Suppressor macrophage treated with lipopolysaccharide for 4 hours (primary cell): Measurements from ENCODE around the gene IL17RB.

Experiments
- DNase-seq: peaks from one replicate; pipeline ENCODE4 v3.0.0-alpha.2; 2020

IL17RB gene, protein sequence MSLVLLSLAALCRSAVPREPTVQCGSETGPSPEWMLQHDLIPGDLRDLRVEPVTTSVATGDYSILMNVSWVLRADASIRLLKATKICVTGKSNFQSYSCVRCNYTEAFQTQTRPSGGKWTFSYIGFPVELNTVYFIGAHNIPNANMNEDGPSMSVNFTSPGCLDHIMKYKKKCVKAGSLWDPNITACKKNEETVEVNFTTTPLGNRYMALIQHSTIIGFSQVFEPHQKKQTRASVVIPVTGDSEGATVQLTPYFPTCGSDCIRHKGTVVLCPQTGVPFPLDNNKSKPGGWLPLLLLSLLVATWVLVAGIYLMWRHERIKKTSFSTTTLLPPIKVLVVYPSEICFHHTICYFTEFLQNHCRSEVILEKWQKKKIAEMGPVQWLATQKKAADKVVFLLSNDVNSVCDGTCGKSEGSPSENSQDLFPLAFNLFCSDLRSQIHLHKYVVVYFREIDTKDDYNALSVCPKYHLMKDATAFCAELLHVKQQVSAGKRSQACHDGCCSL

DNA sequence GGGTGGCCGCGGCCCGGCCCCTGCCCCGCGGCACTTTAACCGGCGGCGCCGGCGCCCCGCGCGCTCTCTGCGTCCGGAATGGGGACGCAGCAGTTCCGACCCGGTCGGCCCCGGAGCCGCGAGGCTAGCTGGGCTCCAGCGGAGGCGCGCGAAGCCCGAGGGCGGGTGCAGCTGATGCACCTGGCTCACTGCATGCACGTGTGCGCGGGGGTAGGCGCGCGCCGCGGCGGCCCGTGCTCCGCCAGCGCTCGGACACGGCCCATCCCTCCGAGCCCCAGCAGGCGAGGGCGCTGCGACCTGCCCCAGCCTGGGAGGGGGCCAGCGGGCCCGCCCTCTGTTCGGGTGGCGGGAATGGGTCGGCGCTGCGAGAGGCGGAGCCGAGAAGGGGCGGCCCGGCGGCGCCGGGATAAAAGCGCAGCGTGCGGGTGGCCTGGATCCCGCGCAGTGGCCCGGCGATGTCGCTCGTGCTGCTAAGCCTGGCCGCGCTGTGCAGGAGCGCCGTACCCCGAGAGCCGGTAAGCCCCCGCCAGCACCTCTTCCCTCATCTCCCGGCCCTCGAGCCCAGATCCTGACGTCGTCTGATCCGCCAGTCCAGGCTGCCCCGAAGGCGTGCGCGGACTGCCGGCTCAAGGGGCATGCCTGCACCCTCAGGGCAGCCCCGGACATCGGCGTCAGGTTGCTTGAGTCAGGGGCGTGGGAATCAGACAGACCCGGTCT is at the start of gene IL17RB, which contains the start of gene CHDH:
IL17RB (plus strand) TSS at position 435 of the 717 bp plus-strand sequence; CDS start at position 456, 21 bp downstream.
CHDH (minus strand) TSS at position 286 of the 717 bp plus-strand sequence. CDS start 22,411 bp downstream, outside the sequence.
- no peak for DNase-seq

DNA sequence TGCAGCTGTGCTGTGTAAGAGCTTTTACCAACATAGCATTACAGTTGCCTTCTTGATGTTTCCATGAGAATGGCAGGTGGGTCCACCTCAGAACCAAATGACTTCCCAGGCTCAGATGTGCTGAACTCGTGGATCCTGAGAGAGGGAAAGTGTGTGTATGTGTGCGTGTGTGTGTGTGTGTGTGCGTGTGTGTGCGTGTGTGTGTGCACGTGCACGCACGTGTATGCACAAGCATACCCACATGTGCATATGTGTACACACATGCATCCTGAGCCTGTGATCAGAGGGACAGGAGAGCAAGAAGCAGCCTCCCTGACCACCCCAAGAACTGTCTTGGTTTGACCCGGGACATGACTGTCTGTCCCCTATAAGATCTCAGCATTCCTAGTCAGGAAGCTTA is 48.2 kb upstream of the IL17RB start:
- no peak for DNase-seq

DNA sequence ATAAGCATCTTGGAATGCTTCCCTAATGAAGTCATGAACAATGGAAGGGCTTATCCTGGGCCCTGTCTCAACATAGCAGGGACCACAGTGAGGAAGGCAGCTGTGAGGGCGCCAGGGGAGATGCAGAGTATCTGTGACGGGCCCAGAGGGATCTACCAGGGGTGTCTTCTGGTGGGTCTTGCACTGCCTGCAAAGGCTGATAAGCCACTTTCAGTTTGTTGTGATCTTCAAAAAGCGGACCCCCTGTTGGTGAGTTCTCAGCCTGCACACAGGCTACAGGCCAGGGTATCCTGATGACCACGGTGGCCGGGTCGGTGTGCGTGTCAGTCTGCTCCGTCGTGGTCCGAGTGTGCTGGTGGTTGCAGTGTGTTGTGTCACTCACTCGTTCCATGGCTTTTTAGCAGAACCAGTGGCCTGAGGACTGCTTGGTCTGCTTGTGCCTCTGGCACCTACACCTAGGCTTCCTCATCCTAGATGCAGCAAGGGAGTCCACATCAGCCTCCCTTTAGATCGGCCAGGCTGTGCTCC is 47.0 kb upstream of the IL17RB start:
- no peak for DNase-seq

DNA sequence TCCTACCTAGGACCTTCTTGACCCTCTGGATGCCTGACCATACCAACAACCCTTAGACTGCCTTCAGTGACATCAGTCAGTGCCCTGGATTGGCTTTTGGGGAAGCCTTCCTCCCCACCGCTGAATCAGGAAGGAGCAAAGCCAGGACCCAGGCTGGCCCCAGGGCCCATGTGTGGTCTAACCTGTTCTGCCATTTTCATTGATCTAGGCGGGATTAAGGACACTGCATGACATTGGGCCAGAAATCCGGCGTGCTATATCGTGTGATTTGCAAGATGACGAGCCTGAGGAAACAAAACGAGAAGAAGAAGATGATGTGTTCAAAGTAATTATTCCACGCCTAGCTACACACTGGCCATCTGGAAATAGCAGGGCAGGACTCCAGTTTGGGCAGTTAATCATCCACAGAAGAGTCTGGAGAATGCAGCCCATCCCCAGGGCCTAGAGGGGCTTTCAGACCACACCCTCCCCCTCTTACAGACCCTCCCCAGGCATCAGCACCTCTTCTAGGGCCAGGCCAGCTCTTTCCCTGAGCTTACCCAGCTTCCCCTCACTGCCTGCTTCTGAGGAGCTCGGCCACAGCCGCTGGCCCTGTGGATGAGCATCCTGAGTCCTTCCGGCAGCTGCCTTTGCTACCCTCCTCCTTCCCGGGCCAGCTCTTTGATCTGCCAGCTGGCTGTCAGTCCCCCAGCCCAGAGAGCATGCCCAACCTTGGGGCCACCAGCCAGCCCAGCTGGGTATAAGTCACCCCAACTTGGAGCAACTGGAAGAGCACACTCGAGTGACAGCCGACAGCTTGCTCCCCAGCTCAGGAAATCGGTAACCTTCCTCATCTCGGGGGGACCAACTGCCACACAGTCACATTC is 46.1 kb upstream of the IL17RB start:
- DNase-seq = no peak

DNA sequence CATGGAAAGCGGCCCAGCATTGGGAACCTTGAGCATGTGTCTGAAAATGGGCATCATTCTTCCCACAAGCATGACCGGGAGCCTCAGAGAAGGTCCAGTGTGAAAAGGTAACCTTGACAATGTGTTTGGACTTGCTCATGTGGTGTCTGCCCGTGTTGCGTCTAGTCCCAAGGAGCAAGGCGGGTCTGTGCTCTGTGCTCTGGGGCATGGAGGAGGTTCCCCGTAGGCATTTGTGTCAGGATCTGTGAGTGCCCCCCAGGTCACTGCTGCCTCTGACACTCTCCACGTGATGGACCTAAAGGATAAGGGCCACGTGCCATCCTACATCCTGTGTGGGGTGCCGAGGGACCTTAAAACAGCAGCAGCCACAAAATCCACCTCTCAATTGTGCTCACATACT is 45.0 kb upstream of the IL17RB start:
- DNase-seq = no peak

DNA sequence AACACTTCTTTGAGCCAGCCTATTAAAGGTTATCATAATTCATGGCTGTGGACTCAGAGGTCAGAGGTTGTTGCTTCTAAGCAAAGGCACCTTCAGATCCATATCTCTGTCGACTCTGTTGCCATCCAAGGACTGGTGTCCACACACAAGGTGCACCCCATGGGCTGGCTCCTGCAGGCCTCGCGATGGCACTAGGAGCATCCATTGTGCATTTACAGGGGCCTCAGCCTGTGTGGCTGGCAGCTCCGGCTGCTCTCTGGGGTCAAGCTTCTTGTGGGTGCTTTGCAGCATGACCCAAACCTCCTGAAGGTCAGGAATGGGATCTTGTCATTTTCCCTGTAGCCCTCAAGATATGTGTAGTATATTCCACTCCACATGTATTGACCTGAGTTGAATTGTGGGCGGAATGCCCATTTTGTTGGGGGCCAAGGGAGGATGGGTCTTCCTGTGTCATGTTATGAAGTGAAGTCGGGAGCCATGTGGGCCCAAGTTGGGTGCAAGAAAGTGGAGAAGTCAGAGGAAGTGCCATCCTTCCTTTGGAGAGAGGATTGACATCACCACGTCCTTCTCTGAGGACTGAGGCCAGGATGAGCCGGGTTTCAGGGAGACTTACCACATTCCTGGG is 44.0 kb upstream of the IL17RB start:
- DNase-seq = no peak

DNA sequence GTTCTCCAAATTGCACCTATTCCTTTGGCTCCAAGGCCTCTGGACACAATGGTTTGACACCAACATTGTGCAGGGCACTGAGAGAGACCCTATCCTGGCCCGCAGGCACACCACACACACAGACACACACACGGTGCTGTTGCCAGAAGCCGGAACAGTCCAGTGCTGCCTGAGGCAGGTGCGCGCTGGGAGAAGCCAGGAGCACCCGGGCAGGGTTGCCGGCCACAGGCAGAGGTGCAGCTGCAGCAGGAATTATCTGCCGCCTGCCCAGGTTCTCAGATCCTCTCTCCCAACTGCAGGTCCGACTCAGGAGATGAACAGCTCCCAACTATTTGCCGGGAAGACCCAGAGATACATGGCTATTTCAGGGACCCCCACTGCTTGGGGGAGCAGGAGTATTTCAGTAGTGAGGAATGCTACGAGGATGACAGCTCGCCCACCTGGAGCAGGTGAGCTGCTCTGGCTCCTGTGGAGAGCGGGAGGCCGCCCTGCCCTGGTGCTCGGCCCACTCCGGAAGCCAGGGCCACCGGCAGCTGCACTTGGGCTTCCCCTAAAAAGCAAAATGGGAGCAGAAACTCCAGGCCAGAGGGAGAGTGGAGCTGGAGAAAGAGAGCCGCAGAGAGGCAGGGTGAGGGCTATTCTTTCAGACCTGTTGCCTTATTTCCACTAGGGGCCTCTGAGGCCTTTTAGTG is 43.1 kb upstream of the IL17RB start:
- no peak for DNase-seq

DNA sequence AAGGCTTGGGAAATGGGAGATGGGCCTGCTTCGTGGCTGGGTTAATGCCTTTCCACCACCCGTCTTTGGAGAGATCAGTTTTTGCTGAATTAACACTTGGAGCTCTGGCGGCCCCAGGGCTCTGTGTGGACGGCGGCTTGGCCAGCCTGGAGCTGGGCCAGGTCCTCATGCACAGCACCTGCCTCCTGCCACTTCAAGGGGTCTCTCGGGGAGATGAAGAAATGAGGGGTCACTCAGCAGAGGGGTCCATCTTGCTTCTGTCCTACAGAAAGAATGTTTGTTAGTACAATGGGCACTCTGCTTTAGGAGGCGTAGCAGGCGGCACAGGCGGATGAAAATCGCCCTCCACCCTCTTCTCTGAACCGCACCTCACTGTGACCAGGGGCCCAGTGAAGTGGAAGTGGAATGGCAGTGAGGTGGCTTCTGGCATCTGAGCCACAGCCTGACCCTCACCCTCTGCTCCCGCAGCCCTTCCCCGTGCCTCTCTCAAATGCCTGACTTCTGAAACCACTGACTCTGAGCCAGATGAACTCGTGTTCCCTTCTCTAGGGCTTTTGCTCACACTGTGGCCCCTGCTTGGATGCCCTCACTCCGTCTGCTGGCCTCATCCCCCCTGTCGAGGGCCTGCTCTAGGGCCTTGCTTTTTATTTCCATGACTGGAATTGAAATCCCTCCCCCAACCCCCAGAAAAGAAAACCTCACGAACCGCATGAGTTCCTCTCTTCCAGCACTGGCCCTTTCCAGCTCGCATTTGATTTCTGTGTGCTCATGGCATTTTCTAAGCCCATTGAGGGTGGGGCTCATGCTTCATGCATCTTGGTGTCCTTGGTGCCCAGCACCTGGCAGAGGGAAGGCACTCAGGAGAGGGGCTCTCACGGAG is 42.3 kb upstream of the IL17RB start:
- DNase-seq = no peak

DNA sequence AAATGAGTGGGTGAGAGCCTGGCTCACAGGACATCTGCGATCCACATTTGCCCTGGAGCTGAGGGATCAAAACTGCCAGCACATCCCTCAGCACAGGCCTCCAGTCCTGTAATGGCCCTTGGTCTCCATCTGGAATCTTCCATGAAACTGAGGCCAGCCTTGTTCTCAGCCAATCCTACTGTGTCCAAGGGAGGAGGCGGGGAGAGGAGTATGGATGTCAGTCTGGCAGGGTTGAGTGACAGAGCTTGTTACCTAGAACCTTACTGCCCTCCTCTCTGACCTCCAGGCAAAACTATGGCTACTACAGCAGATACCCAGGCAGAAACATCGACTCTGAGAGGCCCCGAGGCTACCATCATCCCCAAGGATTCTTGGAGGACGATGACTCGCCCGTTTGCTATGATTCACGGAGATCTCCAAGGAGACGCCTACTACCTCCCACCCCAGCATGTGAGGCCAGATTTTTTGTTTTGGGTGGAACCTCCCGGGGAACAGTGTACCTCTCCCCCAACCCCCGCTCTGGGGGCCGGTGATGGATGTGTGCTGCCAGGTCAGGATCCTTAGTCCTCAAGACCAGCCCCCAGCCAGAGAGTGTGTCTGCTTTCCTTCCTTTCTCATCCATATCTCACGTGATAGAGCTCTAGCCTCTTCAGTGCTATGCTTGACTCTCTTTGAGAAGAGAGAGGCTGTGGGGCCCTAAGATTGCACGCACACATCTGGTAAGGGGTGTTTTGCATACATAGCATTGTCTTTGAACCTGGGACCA is 41.5 kb upstream of the IL17RB start:
- peak; percentile 3 for DNase-seq

DNA sequence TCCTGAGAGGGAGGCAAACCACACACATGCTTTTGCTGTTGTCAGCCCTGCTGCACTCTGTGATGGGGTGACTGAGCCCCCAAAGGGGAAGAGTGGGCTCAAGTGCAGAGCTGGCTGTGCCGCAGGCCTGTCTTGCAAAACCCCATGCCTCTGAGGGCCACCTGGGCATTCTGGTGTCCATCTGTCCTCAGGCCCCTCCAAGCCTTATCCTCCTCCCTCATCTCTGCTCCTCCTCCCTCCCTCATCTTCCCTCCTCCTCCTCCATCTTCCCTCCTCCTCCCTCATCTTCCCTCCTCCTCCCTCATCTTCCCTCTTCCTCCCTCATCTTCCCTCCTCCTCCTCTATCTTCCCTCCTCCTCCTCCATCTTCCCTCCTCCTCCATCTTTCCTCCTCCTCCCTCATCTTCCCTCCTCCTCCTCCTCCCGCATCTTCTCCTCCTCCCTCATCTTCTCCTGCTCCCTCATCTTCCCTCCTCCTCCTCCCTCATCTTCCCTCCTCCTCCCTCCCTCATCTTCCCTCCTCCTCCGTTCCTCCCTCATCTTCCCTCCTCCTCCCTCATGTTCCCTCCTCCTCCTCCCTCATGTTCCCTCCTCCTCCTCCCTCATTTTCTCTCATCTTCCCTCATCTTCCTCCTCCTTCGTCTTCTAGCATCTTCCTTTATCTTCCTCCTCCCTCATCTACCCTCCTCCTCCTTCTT is 40.8 kb upstream of the IL17RB start:
- DNase-seq = no peak

DNA sequence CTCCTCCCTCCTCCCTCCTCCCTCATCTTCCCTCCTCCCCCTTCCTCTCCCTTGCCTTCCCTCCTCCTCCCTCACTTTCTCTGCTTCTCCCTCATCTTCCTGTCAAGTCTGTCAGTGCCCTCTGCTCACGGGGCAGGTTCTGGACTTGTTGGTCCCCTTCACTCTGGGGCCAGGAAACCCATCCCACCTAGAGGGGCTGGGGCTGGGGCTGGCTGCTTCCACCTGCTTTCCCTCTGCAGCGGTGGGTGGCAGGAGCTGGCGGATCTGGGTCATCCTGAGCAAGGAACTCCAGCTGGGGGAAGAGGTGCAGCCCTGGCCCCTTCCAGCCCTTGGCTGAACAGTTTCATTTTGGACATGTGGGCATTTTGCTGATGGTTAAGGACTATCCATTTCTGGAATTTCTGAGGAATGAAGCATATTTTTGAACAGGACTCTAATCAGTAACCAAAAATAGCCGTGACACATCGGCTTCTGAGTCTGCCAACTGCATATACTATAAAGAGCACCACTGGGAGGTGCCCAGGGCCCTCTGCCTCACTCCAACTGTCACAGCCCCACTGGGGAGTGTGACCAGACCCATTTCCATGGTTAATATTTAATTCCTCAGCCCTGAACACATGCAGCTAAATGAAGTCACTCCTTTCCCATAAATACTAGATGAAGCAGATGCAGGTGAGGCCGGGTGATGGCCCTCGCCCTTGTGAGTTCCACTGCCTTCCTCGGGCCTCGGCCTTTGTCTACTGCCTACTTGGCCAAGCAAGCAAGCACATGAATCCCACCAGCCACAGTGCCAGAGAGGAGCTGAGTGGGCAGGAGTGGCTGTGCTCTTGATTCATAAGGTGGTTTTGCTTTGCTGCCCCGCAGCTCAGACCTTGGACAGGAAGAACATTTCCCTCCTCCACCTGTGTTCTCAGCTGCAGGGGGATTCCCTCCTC is 39.9 kb upstream of the IL17RB start:
- DNase-seq = no peak

DNA sequence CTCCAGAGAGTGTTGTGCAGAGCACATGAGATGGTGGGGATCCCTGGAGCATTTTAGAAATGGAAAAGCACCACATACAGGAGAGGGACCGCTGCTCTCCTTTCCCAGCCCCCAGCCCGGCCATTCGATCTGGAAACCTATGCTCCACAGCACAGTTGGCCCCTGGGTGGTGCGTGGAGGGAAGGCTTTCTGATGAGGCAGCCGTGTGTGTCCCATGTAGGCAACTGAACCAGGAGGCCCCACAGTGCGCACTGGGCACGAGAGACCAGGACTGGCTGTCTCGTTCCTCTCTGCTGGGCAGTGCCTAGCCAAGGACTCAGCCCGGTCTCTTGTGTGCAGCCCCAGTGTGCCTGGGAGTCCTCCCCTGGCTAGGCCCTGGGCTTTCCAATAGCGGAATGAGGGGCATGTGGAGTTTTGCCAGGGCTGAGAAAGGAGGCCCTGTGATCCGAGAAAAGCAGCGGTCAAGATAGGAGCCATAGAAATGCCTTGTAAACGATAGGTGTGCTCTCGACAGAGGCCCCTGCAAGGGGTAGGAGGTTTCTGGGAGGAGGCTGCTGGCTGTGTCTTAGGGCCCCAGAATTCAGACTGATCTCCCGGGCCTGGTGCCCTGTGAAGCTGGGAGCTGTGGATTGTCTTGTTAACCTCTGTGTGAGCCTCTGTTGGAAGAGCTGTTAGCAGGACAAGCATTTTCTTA is 39.1 kb upstream of the IL17RB start:
- DNase-seq = no peak

DNA sequence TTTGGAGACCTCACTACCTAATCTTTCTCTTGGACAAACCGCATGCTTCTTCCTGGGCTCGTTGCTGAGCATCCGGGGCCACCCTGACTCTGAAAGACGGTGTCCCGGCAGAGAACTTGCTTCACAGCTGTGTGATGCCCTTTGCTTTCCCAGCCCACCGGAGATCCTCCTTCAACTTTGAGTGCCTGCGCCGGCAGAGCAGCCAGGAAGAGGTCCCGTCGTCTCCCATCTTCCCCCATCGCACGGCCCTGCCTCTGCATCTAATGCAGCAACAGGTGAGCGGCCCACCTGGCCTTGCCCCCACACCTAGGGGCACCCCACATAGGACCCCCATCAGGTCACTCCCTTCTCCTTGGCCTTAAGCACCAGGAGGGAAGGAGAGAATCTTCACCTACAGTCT is 37.9 kb upstream of the IL17RB start:
- no peak for DNase-seq

DNA sequence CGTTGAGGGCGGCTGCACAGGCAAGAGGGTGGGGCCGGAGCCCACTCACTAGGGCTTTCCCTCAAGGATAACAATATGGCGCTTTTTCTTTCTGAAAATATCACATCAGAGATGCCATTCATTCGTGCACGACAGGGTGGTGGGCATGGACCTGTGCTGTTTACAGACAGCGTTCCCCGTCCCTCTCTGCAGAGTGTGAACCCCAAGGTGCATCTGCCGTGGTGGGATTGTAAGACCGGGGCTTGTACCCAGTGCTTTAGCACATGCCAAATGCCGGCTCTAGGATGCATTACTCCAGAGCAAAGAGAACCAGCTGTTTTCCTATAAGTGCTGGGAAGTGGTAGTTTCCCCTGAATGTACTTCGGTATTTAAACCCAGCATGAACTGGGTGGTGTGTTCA is 37.1 kb upstream of the IL17RB start:
- no peak for DNase-seq

DNA sequence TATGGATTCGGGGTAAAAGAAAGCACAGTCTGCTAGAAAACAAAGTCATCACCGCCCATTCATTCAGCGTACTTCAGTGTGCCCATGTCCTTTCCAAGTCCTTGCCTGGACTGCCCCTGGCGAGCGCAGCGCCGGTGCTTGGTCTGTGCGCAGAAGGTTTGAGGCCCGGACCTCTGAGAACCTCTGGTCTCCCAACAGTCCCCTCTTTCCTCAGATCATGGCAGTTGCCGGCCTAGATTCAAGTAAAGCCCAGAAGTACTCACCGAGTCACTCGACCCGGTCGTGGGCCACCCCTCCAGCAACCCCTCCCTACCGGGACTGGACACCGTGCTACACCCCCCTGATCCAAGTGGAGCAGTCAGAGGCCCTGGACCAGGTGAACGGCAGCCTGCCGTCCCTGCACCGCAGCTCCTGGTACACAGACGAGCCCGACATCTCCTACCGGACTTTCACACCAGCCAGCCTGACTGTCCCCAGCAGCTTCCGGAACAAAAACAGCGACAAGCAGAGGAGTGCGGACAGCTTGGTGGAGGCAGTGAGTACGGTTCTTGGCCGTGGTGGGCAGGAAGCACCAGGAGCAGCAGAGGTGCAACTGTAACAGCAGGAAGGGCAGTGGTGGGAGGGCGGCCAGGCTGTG is 36.5 kb upstream of the IL17RB start:
- no peak for DNase-seq

DNA sequence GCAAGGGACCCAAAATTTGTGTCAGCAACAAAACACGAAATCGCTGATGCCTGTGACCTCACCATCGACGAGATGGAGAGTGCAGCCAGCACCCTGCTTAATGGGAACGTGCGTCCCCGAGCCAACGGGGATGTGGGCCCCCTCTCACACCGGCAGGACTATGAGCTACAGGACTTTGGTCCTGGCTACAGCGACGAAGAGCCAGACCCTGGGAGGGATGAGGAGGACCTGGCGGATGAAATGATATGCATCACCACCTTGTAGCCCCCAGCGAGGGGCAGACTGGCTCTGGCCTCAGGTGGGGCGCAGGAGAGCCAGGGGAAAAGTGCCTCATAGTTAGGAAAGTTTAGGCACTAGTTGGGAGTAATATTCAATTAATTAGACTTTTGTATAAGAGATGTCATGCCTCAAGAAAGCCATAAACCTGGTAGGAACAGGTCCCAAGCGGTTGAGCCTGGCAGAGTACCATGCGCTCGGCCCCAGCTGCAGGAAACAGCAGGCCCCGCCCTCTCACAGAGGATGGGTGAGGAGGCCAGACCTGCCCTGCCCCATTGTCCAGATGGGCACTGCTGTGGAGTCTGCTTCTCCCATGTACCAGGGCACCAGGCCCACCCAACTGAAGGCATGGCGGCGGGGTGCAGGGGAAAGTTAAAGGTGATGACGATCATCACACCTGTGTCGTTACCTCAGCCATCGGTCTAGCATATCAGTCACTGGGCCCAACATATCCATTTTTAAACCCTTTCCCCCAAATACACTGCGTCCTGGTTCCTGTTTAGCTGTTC is 35.0 kb upstream of the IL17RB start:
- no peak for DNase-seq
